GM18951 (cell line): ENCODE data around the gene CFAP251.
"Not testable (repeated sequence)": the region's sequence is repeated elsewhere in the genome, so short reads cannot be mapped to it uniquely, and the experiment has no call there.

Experiments used
- POLR2A ChIP-seq: IDR thresholded peaks from 4 replicates; pipeline ENCODE4 v1.6.1; 2011; ENCODE audit warnings: mild to moderate bottlenecking; ENCODE audit not compliant: insufficient read length, insufficient read depth; ENCODE audit errors: extremely low read depth
- in situ Hi-C: fragments of 300-500 bp; cut with MboI; formaldehyde crosslinking; loops from one replicate; pipeline ENCODE4 v1.12.0; 2022; ENCODE audit warnings: low sequenced_read_pairs, mixed read lengths, inconsistent platforms; ENCODE audit not compliant: unreplicated experiment

The CFAP251 gene

GRCh38 chr12:122035292-122035691 is 116.9 kb downstream of the CFAP251 start:
- in situ Hi-C loops, result no loop called here
- TF ChIP-seq POLR2A, result no peak

GRCh38 chr12:122036153-122036552 is 117.8 kb downstream of the CFAP251 start:
- TF ChIP-seq POLR2A, result no peak
- in situ Hi-C loops, result no loop called here

- in situ Hi-C loops, result no loop called here
- no peak for TF ChIP-seq POLR2A
Observed at GRCh38 chr12:122040579-122041386, 122.4 kb downstream of the CFAP251 start.

- in situ Hi-C loops, result not testable (repeated sequence)
Observed at GRCh38 chr12:122041458-122041857, 123.1 kb downstream of the CFAP251 start.

GRCh38 chr12:122042910-122043309 is 124.5 kb downstream of the CFAP251 start:
- no peak for TF ChIP-seq POLR2A
- in situ Hi-C loops, result no loop called here

- no peak for TF ChIP-seq POLR2A
- in situ Hi-C loops, result no loop called here
Observed at GRCh38 chr12:122043476-122043875, 125.1 kb downstream of the CFAP251 start.

GRCh38 chr12:122045262-122045661 is 126.9 kb downstream of the CFAP251 start:
- in situ Hi-C loops, result no loop called here

GRCh38 chr12:122046145-122046544 is 127.8 kb downstream of the CFAP251 start:
- in situ Hi-C loops, result no loop called here
- no peak for TF ChIP-seq POLR2A

More at GRCh38 chr12:122045262-122045661, 126.9 kb downstream of the CFAP251 start:
- TF ChIP-seq POLR2A, result no peak

- no peak for TF ChIP-seq POLR2A
- in situ Hi-C loops, result no loop called here
Observed at GRCh38 chr12:122048151-122048550, 129.8 kb downstream of the CFAP251 start.

GRCh38 chr12:122049827-122050226 is 131.4 kb downstream of the CFAP251 start:
- in situ Hi-C loops, result loop anchor here (5.0 kb wide), 1 partner anchor 72 kb away; no protein-coding TSS in a partner anchor

GRCh38 chr12:122050706-122051105 is 132.3 kb downstream of the CFAP251 start:
- in situ Hi-C loops, result loop anchor here (5.0 kb wide), 1 partner anchor 72 kb away; no protein-coding TSS in a partner anchor
- TF ChIP-seq POLR2A, result no peak

More at GRCh38 chr12:122049827-122050226, 131.4 kb downstream of the CFAP251 start:
- TF ChIP-seq POLR2A, result no peak

- in situ Hi-C loops, result loop anchor here (5.0 kb wide), 1 partner anchor 71 kb away; no protein-coding TSS in a partner anchor
Observed at GRCh38 chr12:122051231-122051876, 133.0 kb downstream of the CFAP251 start.

GRCh38 chr12:122052285-122052684 is 133.9 kb downstream of the CFAP251 start:
- in situ Hi-C loops, result loop anchor here (5.0 kb wide), 1 partner anchor 70 kb away; no protein-coding TSS in a partner anchor
- no peak for TF ChIP-seq POLR2A

More at GRCh38 chr12:122051231-122051876, 133.0 kb downstream of the CFAP251 start:
- no peak for TF ChIP-seq POLR2A
